RWPE2 (cell line): ENCODE measurements around the gene TNS4.
A peak's percentile ranks its signal among the peaks of the same experiment; 100 is the strongest.

Experiments
- ATAC-seq: fragments of 200-7000 bp; cut with Tn5 transposase; 3 replicates; pipeline ENCODE4 v1.9.1; 2021; ENCODE audit warnings: low read depth
- DNase-seq: peaks from one replicate; pipeline ENCODE4 v3.0.0-alpha.2; 2020; ENCODE audit warnings: low spot score
- H3K27ac ChIP-seq: fragments of 450-650 bp; 2 replicates; pipeline ENCODE4 v1.5.1; 2017; ENCODE audit warnings: mild to moderate bottlenecking; ENCODE audit not compliant: poor library complexity, severe bottlenecking
- H3K27me3 ChIP-seq: fragments of 250-450 bp; sonication (Bioruptor Pico); 2 replicates; pipeline ENCODE4 v1.5.1; 2021; ENCODE audit warnings: mild to moderate bottlenecking, moderate library complexity; ENCODE audit not compliant: insufficient read depth, poor library complexity, severe bottlenecking
- H3K36me3 ChIP-seq: fragments of 250-450 bp; sonication (Bioruptor Pico); 2 replicates; pipeline ENCODE4 v1.5.1; 2020; ENCODE audit warnings: low read depth, mild to moderate bottlenecking, moderate library complexity
- H3K4me1 ChIP-seq: fragments of 250-450 bp; sonication (Bioruptor Pico); 2 replicates; pipeline ENCODE4 v1.5.1; 2021; ENCODE audit warnings: mild to moderate bottlenecking, moderate library complexity; ENCODE audit not compliant: insufficient read depth, poor library complexity, severe bottlenecking
- H3K4me3 ChIP-seq: fragments of 250-450 bp; sonication (Bioruptor Pico); 2 replicates; pipeline ENCODE4 v1.5.1; 2021; ENCODE audit warnings: mild to moderate bottlenecking, moderate library complexity; ENCODE audit not compliant: severe bottlenecking
- H3K9me3 ChIP-seq: fragments of 250-450 bp; sonication (Bioruptor Pico); 2 replicates; pipeline ENCODE4 v1.5.1; 2021; ENCODE audit warnings: mild to moderate bottlenecking, moderate library complexity; ENCODE audit not compliant: severe bottlenecking
- TF ChIP-seq, protein P1 (sequence below): fragments of 450-650 bp; IDR thresholded peaks from one replicate; pipeline ENCODE4 v1.5.1; 2017; ENCODE audit warnings: mild to moderate bottlenecking, moderate library complexity; ENCODE audit not compliant: poor library complexity, severe bottlenecking

TNS4 gene

DNA sequence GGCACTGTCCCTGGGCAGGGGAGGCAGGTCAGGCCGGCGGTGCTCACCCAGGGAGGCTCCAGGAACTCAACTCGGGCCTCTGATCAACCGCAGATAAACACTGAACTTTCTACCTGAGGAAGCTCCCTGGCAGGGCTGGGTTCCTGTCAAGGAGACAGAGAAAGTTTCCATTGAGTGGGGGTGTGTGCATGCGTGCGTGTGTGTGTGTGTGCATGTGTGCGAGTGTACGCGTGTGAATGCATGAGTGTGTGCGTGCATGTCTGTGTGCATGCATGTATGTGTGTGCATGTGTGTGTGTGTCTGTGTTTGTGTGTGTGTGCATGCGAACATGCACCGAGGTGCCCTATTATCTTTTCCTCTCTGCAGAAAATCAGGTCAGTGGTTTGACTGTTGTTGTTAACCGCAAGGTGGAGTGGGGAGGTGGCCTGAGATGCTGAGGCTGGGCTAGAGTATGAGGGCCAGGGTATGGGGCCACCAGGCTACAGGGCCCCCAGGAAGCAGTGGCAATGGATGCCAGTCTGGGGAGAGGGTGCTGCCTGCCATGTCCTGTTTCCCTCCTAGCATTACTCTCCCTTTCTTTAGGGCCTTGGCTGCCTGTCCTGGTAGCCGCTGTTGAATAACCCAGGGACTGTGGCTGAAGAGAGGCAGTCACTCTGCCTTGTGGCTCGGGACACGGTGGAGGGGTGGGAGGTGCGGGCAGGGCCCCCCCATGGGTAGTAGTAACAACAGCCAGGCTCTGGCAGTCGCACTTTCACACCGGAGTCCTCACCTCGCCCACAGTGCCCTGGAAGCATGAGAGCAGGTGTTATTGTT lies 39.8 kb upstream of the TNS4 start:
- DNase-seq (peak; percentile 50), ATAC-seq (no peak)
- H3K27me3 ChIP-seq = no peaks in the 10 kb centered on the region
- TF ChIP-seq, protein P1, sequence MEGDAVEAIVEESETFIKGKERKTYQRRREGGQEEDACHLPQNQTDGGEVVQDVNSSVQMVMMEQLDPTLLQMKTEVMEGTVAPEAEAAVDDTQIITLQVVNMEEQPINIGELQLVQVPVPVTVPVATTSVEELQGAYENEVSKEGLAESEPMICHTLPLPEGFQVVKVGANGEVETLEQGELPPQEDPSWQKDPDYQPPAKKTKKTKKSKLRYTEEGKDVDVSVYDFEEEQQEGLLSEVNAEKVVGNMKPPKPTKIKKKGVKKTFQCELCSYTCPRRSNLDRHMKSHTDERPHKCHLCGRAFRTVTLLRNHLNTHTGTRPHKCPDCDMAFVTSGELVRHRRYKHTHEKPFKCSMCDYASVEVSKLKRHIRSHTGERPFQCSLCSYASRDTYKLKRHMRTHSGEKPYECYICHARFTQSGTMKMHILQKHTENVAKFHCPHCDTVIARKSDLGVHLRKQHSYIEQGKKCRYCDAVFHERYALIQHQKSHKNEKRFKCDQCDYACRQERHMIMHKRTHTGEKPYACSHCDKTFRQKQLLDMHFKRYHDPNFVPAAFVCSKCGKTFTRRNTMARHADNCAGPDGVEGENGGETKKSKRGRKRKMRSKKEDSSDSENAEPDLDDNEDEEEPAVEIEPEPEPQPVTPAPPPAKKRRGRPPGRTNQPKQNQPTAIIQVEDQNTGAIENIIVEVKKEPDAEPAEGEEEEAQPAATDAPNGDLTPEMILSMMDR = no peak
- no peaks in the 10 kb centered on the region for H3K36me3 ChIP-seq
- peaks cover 44% of the 10 kb centered on the region for H3K4me1 ChIP-seq
- H3K4me3 ChIP-seq = no peak overlapping the region
- H3K9me3 ChIP-seq = no peaks in the 10 kb centered on the region
- peak overlapping the region; percentile 85 for H3K27ac ChIP-seq

DNA sequence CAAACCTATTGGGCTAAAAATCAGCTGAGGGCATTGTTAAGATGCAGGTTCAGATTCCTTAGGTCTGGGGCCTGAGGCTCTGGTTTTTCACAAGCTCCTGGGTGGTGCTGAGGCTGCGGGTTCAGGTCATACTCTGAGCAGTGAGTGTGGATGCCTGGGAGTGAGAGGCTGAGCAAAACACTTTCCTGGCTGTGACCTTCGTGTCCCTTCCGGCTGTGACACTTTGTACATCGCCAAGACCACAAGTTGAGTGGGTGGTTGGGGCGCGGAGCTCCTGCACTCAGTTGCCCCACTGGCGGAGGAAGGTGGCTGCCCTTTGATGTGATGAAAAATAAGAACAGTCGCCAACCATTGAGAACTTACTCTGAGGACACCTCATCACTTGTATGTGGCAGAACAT lies 39.0 kb upstream of the TNS4 start:
- ATAC-seq = no peak
- Histone ChIP-seq H3K36me3 (no peaks in the 10 kb centered on the region), H3K9me3 (no peaks in the 10 kb centered on the region), H3K4me3 (no peak overlapping the region), H3K27ac (peak overlapping the region; percentile 85), H3K4me1 (peaks cover 44% of the 10 kb centered on the region), H3K27me3 (no peaks in the 10 kb centered on the region)
- TF ChIP-seq, protein P1 = no peak
- DNase-seq = no peak

DNA sequence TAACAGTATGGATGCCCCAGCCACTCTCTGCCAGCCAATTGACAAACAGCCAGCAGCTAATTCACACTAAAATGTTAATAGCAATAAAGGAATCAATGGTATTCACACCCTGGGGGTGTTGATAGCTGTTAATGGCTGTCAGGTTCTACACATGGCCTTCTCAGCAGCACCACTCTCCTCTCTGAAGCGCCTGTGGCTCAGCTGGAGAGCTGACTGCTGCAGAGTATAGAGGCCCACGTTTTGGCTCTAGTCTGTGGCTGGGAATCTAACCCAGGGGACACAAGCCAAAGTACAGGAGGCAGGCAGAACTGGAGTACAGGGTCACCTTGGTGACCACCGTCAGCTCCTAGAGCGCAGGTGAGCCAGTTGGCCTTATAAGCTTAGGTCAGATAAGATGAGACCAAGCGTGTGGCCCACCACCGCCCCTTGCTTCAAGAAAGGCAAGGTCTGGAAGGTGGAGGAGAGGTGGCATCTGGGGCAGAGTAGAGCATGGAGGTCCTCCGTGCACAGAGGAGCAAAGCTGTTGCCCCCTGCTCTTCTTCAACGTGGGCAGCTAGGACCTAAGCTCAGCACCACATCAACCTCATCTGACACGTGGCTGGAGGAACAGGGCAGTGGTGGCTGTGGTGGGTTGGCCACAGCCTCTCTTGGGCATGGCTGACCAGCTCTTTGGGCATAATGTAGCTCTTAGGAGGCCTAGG lies 38.4 kb upstream of the TNS4 start:
- Histone ChIP-seq H3K9me3 (no peaks in the 10 kb centered on the region), H3K4me3 (no peak overlapping the region), H3K4me1 (peaks cover 44% of the 10 kb centered on the region), H3K36me3 (no peaks in the 10 kb centered on the region), H3K27me3 (no peaks in the 10 kb centered on the region), H3K27ac (peak overlapping the region; percentile 82)
- ATAC-seq (no peak), DNase-seq (no peak)
- TF ChIP-seq, protein P1 = no peak

DNA sequence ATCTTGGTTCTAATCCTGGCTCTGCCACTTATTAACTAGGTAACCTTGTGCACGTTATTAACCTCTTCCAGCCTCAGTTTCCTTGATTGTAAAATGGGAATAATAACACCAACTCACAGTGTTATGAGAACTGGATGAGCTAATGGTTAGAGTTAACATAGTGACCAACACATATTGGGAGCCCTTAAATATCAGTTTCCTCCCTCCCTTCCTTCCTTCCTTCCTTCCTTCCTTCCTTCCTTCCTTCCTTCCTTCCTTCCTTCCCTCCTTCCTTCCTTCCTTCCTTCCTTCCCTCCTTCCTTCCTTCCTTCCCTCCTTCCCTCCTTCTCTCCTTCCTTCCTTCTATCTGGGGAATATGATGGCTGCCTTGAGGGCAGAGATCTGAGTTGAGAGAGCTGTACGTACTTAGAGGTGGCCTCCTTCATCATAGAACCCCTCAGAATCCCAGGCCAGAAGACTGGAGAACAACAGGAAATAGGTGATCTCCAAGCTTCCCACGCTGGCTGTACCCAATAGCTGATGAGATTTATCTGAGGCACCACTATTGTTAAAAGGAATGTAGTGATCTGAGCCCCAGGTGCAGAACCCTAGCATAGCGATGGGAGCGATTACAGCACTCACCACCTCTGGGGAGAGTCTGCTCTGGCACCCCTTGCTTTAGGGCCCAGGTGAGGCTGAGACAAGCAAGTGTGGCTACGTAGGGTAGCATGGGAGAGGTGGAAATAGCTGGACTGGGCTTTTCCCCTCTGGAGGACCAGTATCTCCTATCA lies 37.7 kb upstream of the TNS4 start:
- TF ChIP-seq, protein P1 = no peak
- no peak overlapping the region for H3K4me3 ChIP-seq
- H3K36me3 ChIP-seq = no peaks in the 10 kb centered on the region
- DNase-seq = no peak
- H3K27ac ChIP-seq = peak overlapping the region; percentile 82
- no peaks in the 10 kb centered on the region for H3K27me3 ChIP-seq
- H3K4me1 ChIP-seq = peaks cover 44% of the 10 kb centered on the region
- no peaks in the 10 kb centered on the region for H3K9me3 ChIP-seq
- ATAC-seq = no peak
